NCI-H510A treated with DMSO at 0.1 percent for 48 hours (cell line): ENCODE data around the gene CNN2.

Experiments used
- DNase-seq: peaks from one replicate; lab custom pipeline; 2025; lab: John Stamatoyannopoulos, UW

The CNN2 gene

GRCh38 chr19:1065606-1066109 is 39.2 kb downstream of the CNN2 start:
- no peak for DNase-seq

GRCh38 chr19:1066251-1066747 is 39.9 kb downstream of the CNN2 start:
- DNase-seq = no peak

GRCh38 chr19:1066748-1067340 is 40.4 kb downstream of the CNN2 start, which contains the start of gene ARHGAP45:
Gene ARHGAP45, plus strand, starts transcription at chr19:1067167. Its CDS starts 239 bp downstream, at chr19:1067406.
- DNase-seq = no peak

- no peak for DNase-seq
Observed at GRCh38 chr19:1067341-1067957, 41.0 kb downstream of the CNN2 start.

GRCh38 chr19:1068009-1069001 is 41.9 kb downstream of the CNN2 start:
- no peak for DNase-seq

GRCh38 chr19:1069009-1069779 is 42.8 kb downstream of the CNN2 start:
- DNase-seq = no peak

- DNase-seq = no peak
Observed at GRCh38 chr19:1070576-1070930, 44.1 kb downstream of the CNN2 start.

- DNase-seq = no peak
Observed at GRCh38 chr19:1070931-1071791, 44.8 kb downstream of the CNN2 start.

- DNase-seq = no peak
Observed at GRCh38 chr19:1072371-1073015, 46.1 kb downstream of the CNN2 start.

GRCh38 chr19:1073063-1073955 is 46.9 kb downstream of the CNN2 start:
- no peak for DNase-seq

- DNase-seq = no peak
Observed at GRCh38 chr19:1073956-1074517, 47.6 kb downstream of the CNN2 start.

- DNase-seq = peak; percentile 56
Observed at GRCh38 chr19:1074544-1075283, 48.3 kb downstream of the CNN2 start.

GRCh38 chr19:1076046-1076386 is 49.6 kb downstream of the CNN2 start:
- no peak for DNase-seq

- DNase-seq = no peak
Observed at GRCh38 chr19:1076951-1077350, 50.5 kb downstream of the CNN2 start.

GRCh38 chr19:1079566-1080111 is 53.2 kb downstream of the CNN2 start:
- peak; percentile 66 for DNase-seq

- DNase-seq = no peak
Observed at GRCh38 chr19:1080360-1081161, 54.2 kb downstream of the CNN2 start.
